Measurements from ENCODE around the gene SPRR5. TPM values are rescaled to one million over a fixed set of nuclear protein-coding genes. Genes with fewer than 3 reads are reported as not detected.

Gene SPRR5
- total RNA-seq, 1 donor from 2014 or later: not detected

GRCh38 chr1:152972196-152972886 is 25.3 kb downstream of the SPRR5 start:
- intact Hi-C loops (cut with DNase I): no loop called here
- Histone ChIP-seq H3K9me3 (no peaks in the 10 kb centered on the region), H3K27ac (no peak overlapping the region), H3K4me1 (no peaks in the 10 kb centered on the region), H3K27me3 (no peaks in the 10 kb centered on the region), H3K36me3 (no peaks in the 10 kb centered on the region), H3K4me3 (no peak overlapping the region)
- no peak for TF ChIP-seq CTCF (IDR thresholded peaks at IDR 0.05)
- no peak for DNase-seq (ENCODE audit: low spot score in 2 of 2)

GRCh38 chr1:152976688-152977087 is 29.7 kb downstream of the SPRR5 start:
- Histone ChIP-seq H3K27me3 (no peaks in the 10 kb centered on the region), H3K9me3 (no peaks in the 10 kb centered on the region), H3K27ac (no peak overlapping the region), H3K4me3 (no peak overlapping the region), H3K36me3 (no peaks in the 10 kb centered on the region), H3K4me1 (no peaks in the 10 kb centered on the region)
- TF ChIP-seq CTCF (IDR thresholded peaks at IDR 0.05): no peak
- DNase-seq (ENCODE audit: low spot score in 2 of 2): no peak
- intact Hi-C loops (cut with DNase I): no loop called here

- no peak for DNase-seq (ENCODE audit: low spot score in 2 of 2)
- Histone ChIP-seq H3K4me1 (no peaks in the 10 kb centered on the region), H3K27ac (no peak overlapping the region), H3K4me3 (no peak overlapping the region), H3K27me3 (no peaks in the 10 kb centered on the region), H3K36me3 (no peaks in the 10 kb centered on the region), H3K9me3 (no peaks in the 10 kb centered on the region)
- no peak for TF ChIP-seq CTCF (IDR thresholded peaks at IDR 0.05)
- intact Hi-C loops (cut with DNase I): no loop called here
Measured at GRCh38 chr1:152977614-152978013, 30.6 kb downstream of the SPRR5 start.

GRCh38 chr1:152980676-152981075 is 33.7 kb downstream of the SPRR5 start:
- no peak for DNase-seq (ENCODE audit: low spot score in 2 of 2)
- intact Hi-C loops (cut with DNase I): no loop called here
- no peaks in the 10 kb centered on the region for H3K9me3 ChIP-seq
- no peaks in the 10 kb centered on the region for H3K36me3 ChIP-seq
- H3K27ac ChIP-seq: no peak overlapping the region
- H3K27me3 ChIP-seq: no peaks in the 10 kb centered on the region
- H3K4me3 ChIP-seq: no peak overlapping the region
- H3K4me1 ChIP-seq: no peaks in the 10 kb centered on the region
- no peak for TF ChIP-seq CTCF (IDR thresholded peaks at IDR 0.05)

- H3K27ac ChIP-seq: no peak overlapping the region
- intact Hi-C loops (cut with DNase I): no loop called here
- no peak overlapping the region for H3K4me3 ChIP-seq
- H3K27me3 ChIP-seq: no peaks in the 10 kb centered on the region
- H3K36me3 ChIP-seq: no peaks in the 10 kb centered on the region
- H3K4me1 ChIP-seq: no peaks in the 10 kb centered on the region
- no peak for TF ChIP-seq CTCF (IDR thresholded peaks at IDR 0.05)
- DNase-seq (ENCODE audit: low spot score in 2 of 2): no peak
- no peaks in the 10 kb centered on the region for H3K9me3 ChIP-seq
Measured at GRCh38 chr1:152981146-152981871, 34.3 kb downstream of the SPRR5 start.

All from ascending aorta (tissue), 2 donors.